CD4-positive, alpha-beta memory T cell (primary cell): ENCODE results near the gene TTC28. TPM values are rescaled to one million over a fixed set of nuclear protein-coding genes. Genes with fewer than 3 reads are reported as not detected.

Source experiments
- CTCF ChIA-PET: fragments of 350-600 bp; sonication (Branson Sonifier 250); formaldehyde crosslinking; loops from one replicate; lab custom pipeline; 2021; ENCODE audit warnings: inconsistent platforms; ENCODE audit not compliant: partially characterized antibody; lab: Charles Lee
- POLR2A ChIA-PET: fragments of 350-600 bp; sonication (Branson Sonifier 250); formaldehyde crosslinking; loops from one replicate; lab custom pipeline; 2021; ENCODE audit not compliant: partially characterized antibody; lab: Charles Lee
- DNase-seq, 5 donors: peaks; one replicate each; pipeline versions ENCODE4 v3.0.0 to v3.0.0-alpha.2; 2020 to 2022; ENCODE audit warnings: mixed read lengths in 1 of 5
- H3K27ac ChIP-seq: one replicate; pipeline ENCODE4 v1.7.0; 2013; ENCODE audit warnings: low read depth, low read length
- H3K27me3 ChIP-seq: 2 replicates; pipeline ENCODE4 v1.7.0; 2013; ENCODE audit warnings: mild to moderate bottlenecking, low read length, moderate library complexity; ENCODE audit not compliant: insufficient read depth
- H3K36me3 ChIP-seq: 2 replicates; pipeline ENCODE4 v1.7.0; 2013; ENCODE audit warnings: mild to moderate bottlenecking, low read length, moderate library complexity; ENCODE audit not compliant: insufficient read depth
- H3K4me1 ChIP-seq: 2 replicates; pipeline ENCODE4 v1.7.0; 2013; ENCODE audit warnings: mild to moderate bottlenecking, low read length, moderate library complexity; ENCODE audit not compliant: insufficient read depth
- H3K4me3 ChIP-seq, 2 donors: one replicate each; pipeline ENCODE4 v1.7.0; 2013; ENCODE audit warnings: low read length in 2 of 2, mild to moderate bottlenecking in 1 of 2
- H3K9me3 ChIP-seq, 2 donors: one replicate each; pipeline ENCODE4 v1.7.0; 2013; ENCODE audit warnings: low read length in 2 of 2, control low read depth in 1 of 2; ENCODE audit not compliant: control insufficient read depth in 1 of 2
- H3K27ac Mint-ChIP-seq, 7 donors: one replicate each; pipeline ENCODE4 v1.8.0; 2020 to 2021; ENCODE audit warnings: mixed read lengths in 7 of 7, mild to moderate bottlenecking in 6 of 7, inconsistent platforms in 3 of 7, moderate library complexity in 3 of 7
- H3K27me3 Mint-ChIP-seq, 2 donors: one replicate each; pipeline ENCODE4 v1.8.0; 2020 to 2021; ENCODE audit warnings: mixed read lengths in 2 of 2
- H3K36me3 Mint-ChIP-seq, 2 donors: one replicate each; pipeline ENCODE4 v1.8.0; 2020 to 2021; ENCODE audit warnings: mixed read lengths in 2 of 2, inconsistent platforms in 1 of 2, mild to moderate bottlenecking in 1 of 2
- H3K4me1 Mint-ChIP-seq, 4 donors: one replicate each; pipeline ENCODE4 v1.8.0; 2020 to 2021; ENCODE audit warnings: mixed read lengths in 4 of 4, mild to moderate bottlenecking in 1 of 4
- H3K4me3 Mint-ChIP-seq, 8 donors: one replicate each; pipeline ENCODE4 v1.8.0; 2020 to 2021; ENCODE audit warnings: mixed read lengths in 8 of 8, mild to moderate bottlenecking in 7 of 8, moderate library complexity in 6 of 8, inconsistent platforms in 3 of 8
- H3K9me3 Mint-ChIP-seq, 8 donors: one replicate each; pipeline ENCODE4 v1.8.0; 2020 to 2021; ENCODE audit warnings: mixed read lengths in 8 of 8, mild to moderate bottlenecking in 5 of 8, inconsistent platforms in 3 of 8, moderate library complexity in 1 of 8
- intact Hi-C: fragments of 100-400 bp; cut with micrococcal nuclease; formaldehyde crosslinking; loops from one replicate; pipeline ENCODE4 v1.15.1; 2023
- polyA plus RNA-seq, 2 donors: library from polyadenylated mRNA; unstranded; fragments of 300-500 nt; fragmentation: Illumina TruSeq; gene quantifications; one replicate each; pipeline ENCODE4 v1.2.3, GENCODE V29; 2021
- total RNA-seq, 2 experiments: library from RNA; stranded (reverse); gene quantifications; one replicate each; pipeline ENCODE4 v1.2.3, GENCODE V29; 2021

TTC28 gene
- total and polyA plus RNA-seq, 4 experiments from 2014 or later: 0.50 to 1.7 (median 1.6) TPM; not detected in 1

DNA sequence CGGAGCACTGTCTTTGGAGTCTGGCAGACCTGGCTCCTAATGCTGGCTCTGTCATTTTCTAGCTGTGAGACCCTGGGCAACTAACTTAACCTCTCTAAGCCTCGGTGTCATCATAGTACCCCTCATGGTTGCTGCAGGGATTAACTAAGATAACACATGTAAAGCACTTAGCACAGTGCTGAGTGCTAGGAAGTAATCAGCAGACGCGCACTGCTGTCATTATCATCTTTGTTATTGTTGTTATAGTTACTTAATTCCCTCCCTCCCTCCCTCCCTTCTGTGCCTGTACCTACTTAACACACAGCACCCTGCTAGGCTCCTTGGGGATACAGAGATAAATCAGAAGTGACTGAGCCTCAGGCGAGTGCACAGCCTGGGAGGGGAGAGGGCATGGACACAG, 655.9 kb downstream of the TTC28 start:
- Histone ChIP-seq H3K27me3 (no peaks in the 10 kb centered on the region), H3K4me3 (no peak overlapping the region), H3K9me3 (no peaks in the 10 kb centered on the region), H3K4me1 (no peaks in the 10 kb centered on the region), H3K36me3 (no peaks in the 10 kb centered on the region), H3K27ac (no peak overlapping the region)
- ChIA-PET CTCF (no interaction called here), POLR2A (no interaction called here)
- intact Hi-C loops: loop anchor here (10.0 kb wide), 1 partner anchor 1221 kb away; no protein-coding TSS in a partner anchor
- no peaks in the 10 kb centered on the region for H3K9me3 Mint-ChIP-seq
- peaks cover 0 to 3% of the 10 kb centered on the region in 2 donors for H3K27me3 Mint-ChIP-seq
- H3K4me3 Mint-ChIP-seq: no peak overlapping the region
- no peaks in the 10 kb centered on the region for H3K36me3 Mint-ChIP-seq
- H3K4me1 Mint-ChIP-seq: peaks cover 0 to 3% (median under 1%) of the 10 kb centered on the region in 4 donors
- no peak for DNase-seq
- H3K27ac Mint-ChIP-seq: no peak overlapping the region

GRCh38 chr22:28023036-28023435, 656.6 kb downstream of the TTC28 start:
- no peak for DNase-seq

DNA sequence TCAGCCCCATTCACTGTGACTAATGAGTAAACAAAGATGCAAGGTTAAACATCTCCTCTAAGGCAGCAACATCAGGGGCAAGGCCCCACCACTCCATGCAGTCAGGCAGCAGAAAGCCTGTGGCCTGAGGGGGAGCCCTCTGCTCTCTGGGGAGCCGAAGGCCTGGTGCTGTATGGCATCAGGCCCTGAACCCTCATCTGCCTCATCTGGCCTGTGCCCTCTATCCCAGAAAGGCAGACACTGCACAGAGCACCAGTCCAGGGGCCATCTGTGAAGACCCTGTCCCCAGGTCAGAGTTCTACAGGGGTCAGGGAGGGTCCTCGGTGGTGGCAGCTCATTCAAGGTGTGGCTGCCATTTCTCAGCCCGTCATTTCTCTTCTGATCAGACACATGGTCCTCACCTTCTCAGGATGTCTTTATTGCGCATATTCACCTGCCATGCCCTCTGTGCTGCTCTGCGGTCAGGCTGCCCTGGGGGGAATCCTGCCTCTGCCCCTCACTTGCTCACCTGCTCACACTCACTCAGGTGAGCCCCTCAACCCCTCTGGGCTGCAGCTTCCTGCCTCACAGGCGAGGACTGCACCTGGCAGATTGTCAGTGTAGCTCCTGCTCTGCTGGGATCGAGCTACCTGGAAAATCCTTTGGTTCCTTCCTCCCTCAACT, 657.5 kb downstream of the TTC28 start:
- CTCF ChIA-PET: no interaction called here
- Mint-ChIP-seq H3K36me3 (no peaks in the 10 kb centered on the region), H3K4me1 (peaks cover 0 to 3% (median under 1%) of the 10 kb centered on the region in 4 donors)

More at GRCh38 chr22:28023036-28023435, 656.6 kb downstream of the TTC28 start:
- Histone ChIP-seq H3K36me3 (no peaks in the 10 kb centered on the region), H3K4me1 (no peaks in the 10 kb centered on the region), H3K27ac (no peak overlapping the region), H3K4me3 (no peak overlapping the region), H3K9me3 (no peaks in the 10 kb centered on the region), H3K27me3 (no peaks in the 10 kb centered on the region)
- intact Hi-C loops: loop anchor here (10.0 kb wide), 1 partner anchor 1222 kb away; no protein-coding TSS in a partner anchor
- ChIA-PET POLR2A (no interaction called here), CTCF (no interaction called here)
- Mint-ChIP-seq H3K27ac (no peak overlapping the region), H3K36me3 (no peaks in the 10 kb centered on the region), H3K4me1 (peaks cover 0 to 3% (median under 1%) of the 10 kb centered on the region in 4 donors), H3K27me3 (peaks cover 0 to 3% of the 10 kb centered on the region in 2 donors), H3K4me3 (no peak overlapping the region), H3K9me3 (no peaks in the 10 kb centered on the region)

DNA sequence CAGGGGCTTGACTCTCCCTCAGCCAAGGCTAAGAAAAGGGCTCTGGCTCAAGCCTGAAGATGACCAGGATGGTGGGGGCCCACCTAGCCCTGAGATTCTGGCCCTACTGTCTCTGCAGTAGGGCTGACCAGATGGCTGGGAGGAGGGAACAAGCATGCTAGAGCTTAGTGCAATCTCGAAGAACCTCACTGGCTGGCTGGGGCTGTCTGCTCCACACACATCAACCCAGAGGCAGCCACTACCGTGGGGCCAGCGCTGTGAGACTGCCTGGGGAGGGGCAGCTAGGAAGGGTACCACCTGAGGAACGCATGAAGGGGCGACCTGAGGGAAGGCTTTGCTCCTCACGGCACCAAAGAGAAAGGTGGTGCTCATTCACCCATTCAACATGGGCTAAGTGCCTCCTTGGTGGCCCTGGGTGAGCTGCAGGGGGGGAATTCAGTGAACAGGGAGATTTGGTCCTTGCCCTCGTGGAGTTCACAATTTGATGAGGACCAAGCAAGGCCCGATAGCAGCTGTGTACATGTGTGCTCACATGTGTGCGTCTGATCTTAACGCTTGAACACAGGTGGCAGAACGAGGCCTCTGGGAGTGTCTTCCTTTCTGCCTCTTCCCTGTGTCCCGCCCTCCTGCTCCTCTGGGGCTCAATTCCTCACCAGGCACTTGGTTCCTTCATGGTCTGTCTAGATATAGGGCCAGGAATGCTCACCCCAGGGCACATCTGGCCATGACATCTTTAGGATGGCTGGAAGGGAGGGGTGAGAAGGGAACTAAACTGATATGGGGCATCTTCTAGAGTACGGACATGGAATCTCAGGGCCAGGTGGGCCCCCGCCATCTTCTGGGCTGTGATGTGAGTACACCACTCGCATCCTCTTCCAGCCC, 658.3 kb downstream of the TTC28 start:
- Histone ChIP-seq H3K9me3 (no peaks in the 10 kb centered on the region), H3K27ac (no peak overlapping the region), H3K4me1 (no peaks in the 10 kb centered on the region), H3K4me3 (no peak overlapping the region), H3K27me3 (no peaks in the 10 kb centered on the region), H3K36me3 (no peaks in the 10 kb centered on the region)
- Mint-ChIP-seq H3K27ac (no peak overlapping the region), H3K36me3 (no peaks in the 10 kb centered on the region), H3K4me1 (peaks cover 0 to 3% (median under 1%) of the 10 kb centered on the region in 4 donors), H3K4me3 (no peak overlapping the region), H3K27me3 (peaks cover 0 to 3% of the 10 kb centered on the region in 2 donors), H3K9me3 (no peaks in the 10 kb centered on the region)
- ChIA-PET CTCF (interaction anchor here (1.1 to 1.7 kb wide), 4 partner anchors 8 to 140 kb away, joined by 3 to 7 read pairs (median 4); no protein-coding TSS in a partner anchor), POLR2A (no interaction called here)
- DNase-seq: no peak
- intact Hi-C loops: loop anchor here (10.0 kb wide), 1 partner anchor 1223 kb away; no protein-coding TSS in a partner anchor

More for the DNA sequence above, 657.5 kb downstream of the TTC28 start:
- no peaks in the 10 kb centered on the region for H3K9me3 ChIP-seq
- no peak overlapping the region for H3K4me3 ChIP-seq
- peaks cover 0 to 3% of the 10 kb centered on the region in 2 donors for H3K27me3 Mint-ChIP-seq
- no peaks in the 10 kb centered on the region for H3K36me3 ChIP-seq
- POLR2A ChIA-PET: no interaction called here
- H3K4me1 ChIP-seq: no peaks in the 10 kb centered on the region
- no peak overlapping the region for H3K4me3 Mint-ChIP-seq
- no peaks in the 10 kb centered on the region for H3K9me3 Mint-ChIP-seq
- H3K27ac ChIP-seq: no peak overlapping the region
- no peaks in the 10 kb centered on the region for H3K27me3 ChIP-seq
- no peak for DNase-seq
- intact Hi-C loops: loop anchor here (10.0 kb wide), 1 partner anchor 1223 kb away; no protein-coding TSS in a partner anchor
- H3K27ac Mint-ChIP-seq: peak overlapping the region in 1 of 7 donors; percentile 58

DNA sequence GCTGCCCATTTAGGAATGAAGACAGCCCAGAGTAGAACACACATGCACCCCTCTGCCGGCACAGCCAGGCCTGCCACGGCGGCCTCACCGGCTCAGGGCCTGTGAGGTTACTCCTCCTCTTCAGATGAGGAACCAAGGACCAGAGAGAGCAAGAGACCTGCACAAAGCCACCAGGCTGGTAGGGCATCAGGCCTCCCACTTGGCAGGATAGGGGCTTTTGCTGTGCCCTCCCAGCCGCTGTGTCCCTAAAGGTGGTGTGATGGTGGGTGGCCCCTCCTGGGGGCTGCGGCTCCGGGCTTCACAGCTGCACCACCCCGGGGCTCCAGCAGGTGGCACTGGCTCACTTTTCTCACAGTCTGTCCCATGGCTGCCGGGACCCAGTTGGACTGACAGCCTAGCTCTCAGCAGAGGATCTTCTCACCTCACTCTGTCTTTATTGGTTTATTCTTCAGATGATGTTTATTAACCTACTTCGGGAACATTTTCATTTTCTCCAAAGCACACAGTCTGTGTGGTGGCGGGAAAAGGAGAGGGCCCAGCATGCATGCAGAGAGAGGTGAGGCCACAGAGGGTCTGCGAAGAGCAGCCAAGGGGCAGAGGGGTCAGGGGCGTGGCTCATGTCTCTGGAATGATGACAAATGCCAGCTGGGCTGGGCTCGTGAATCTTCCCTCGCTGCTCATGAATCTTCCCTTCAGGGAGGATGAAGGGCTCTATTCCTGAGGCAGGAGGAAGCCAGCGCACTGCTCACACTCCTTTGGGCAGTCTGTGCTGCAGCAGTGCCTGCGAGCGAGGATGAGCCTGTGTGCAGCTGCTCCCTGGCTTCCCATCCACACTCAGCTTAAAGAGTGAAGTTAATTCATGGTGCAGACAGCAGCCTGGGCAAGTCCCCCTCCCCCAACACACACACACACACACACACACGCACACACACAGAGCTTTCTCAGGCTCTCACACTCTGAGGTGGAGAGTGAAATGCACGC, 659.5 kb downstream of the TTC28 start:
- intact Hi-C loops: loop anchor here (10.0 kb wide), 1 partner anchor 1225 kb away; no protein-coding TSS in a partner anchor
- Histone ChIP-seq H3K27ac (no peak overlapping the region), H3K9me3 (no peaks in the 10 kb centered on the region), H3K27me3 (no peaks in the 10 kb centered on the region), H3K4me1 (no peaks in the 10 kb centered on the region), H3K4me3 (no peak overlapping the region), H3K36me3 (no peaks in the 10 kb centered on the region)
- ChIA-PET CTCF (interaction anchor here (1.1 to 1.7 kb wide), 8 partner anchors 7 to 1020 kb away, joined by 3 to 7 read pairs (median 4); no protein-coding TSS in a partner anchor), POLR2A (no interaction called here)
- H3K4me3 Mint-ChIP-seq: no peak overlapping the region
- no peaks in the 10 kb centered on the region for H3K36me3 Mint-ChIP-seq
- H3K27ac Mint-ChIP-seq: no peak overlapping the region
- no peaks in the 10 kb centered on the region for H3K9me3 Mint-ChIP-seq
- peak in 4 of 5 donors; percentile 39 to 50 (median 42) for DNase-seq
- peaks cover 0 to 3% (median under 1%) of the 10 kb centered on the region in 4 donors for H3K4me1 Mint-ChIP-seq
- H3K27me3 Mint-ChIP-seq: peaks cover 0 to 3% of the 10 kb centered on the region in 2 donors

DNA sequence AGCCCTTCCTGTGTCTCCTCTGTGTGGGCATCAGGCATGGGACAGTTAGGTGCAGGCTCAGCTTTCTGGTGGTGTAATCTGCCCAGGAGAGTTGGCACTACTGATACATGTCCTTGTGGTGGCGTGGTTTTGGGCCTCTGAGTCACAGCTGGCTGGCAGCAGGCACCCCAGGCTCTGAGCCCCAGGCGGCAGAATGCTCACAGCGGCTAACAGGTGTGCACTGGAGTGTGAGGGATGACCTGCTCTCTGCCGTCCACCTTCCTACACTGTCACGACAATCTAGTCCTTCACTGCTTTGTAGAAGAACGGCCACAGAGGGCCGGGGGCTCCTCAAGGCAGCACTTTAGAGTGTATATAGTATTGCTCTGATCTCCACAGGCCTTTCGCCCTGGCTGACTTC, 660.3 kb downstream of the TTC28 start:
- no peaks in the 10 kb centered on the region for H3K36me3 ChIP-seq
- H3K9me3 ChIP-seq: no peaks in the 10 kb centered on the region
- H3K27ac ChIP-seq: no peak overlapping the region
- H3K27me3 ChIP-seq: no peaks in the 10 kb centered on the region
- Mint-ChIP-seq H3K4me3 (no peak overlapping the region), H3K36me3 (no peaks in the 10 kb centered on the region), H3K4me1 (peaks cover 0 to 3% (median under 1%) of the 10 kb centered on the region in 4 donors), H3K9me3 (no peaks in the 10 kb centered on the region), H3K27ac (no peak overlapping the region), H3K27me3 (peaks cover 0 to 3% of the 10 kb centered on the region in 2 donors)
- intact Hi-C loops: no loop called here
- no peaks in the 10 kb centered on the region for H3K4me1 ChIP-seq
- DNase-seq: no peak
- POLR2A ChIA-PET: no interaction called here
- CTCF ChIA-PET: interaction anchor here (1.1 to 1.7 kb wide), 7 partner anchors 9 to 1021 kb away, joined by 3 to 7 read pairs (median 3); no protein-coding TSS in a partner anchor
- no peak overlapping the region for H3K4me3 ChIP-seq
